Activated CD8-positive, alpha-beta T cell treated with anti-CD3 and anti-CD28 coated beads for 36 hours (primary cell): Measurements from ENCODE around the gene NAT14. TPM values are rescaled to one million over a fixed set of nuclear protein-coding genes. Genes with fewer than 3 reads are reported as not detected.

Source experiments
- ATAC-seq: fragments of 200-7000 bp; cut with Tn5 transposase; one replicate; pipeline ENCODE4 v1.10.0; 2021; ENCODE audit warnings: mild to moderate bottlenecking, moderate library complexity
- CTCF ChIA-PET: fragments of 350-600 bp; sonication (Branson Sonifier 250); formaldehyde crosslinking; loops from one replicate; lab custom pipeline; 2021; ENCODE audit warnings: antibody characterized with exemption; lab: Charles Lee
- POLR2A ChIA-PET: fragments of 350-600 bp; sonication (Branson Sonifier 250); formaldehyde crosslinking; loops from one replicate; lab custom pipeline; 2021; ENCODE audit warnings: antibody characterized with exemption; lab: Charles Lee
- DNase-seq: peaks from one replicate; pipeline ENCODE4 v3.0.0-alpha.2; 2020
- H3K27ac Mint-ChIP-seq: one replicate; pipeline ENCODE4 v1.8.0; 2021; ENCODE audit warnings: mild to moderate bottlenecking, mixed read lengths
- H3K27me3 Mint-ChIP-seq: one replicate; pipeline ENCODE4 v1.8.0; 2021; ENCODE audit warnings: mixed read lengths
- H3K36me3 Mint-ChIP-seq: one replicate; pipeline ENCODE4 v1.8.0; 2021; ENCODE audit warnings: low read depth, mixed read lengths
- H3K4me1 Mint-ChIP-seq: one replicate; pipeline ENCODE4 v1.8.0; 2021; ENCODE audit warnings: low read depth, mixed read lengths
- H3K4me3 Mint-ChIP-seq: one replicate; pipeline ENCODE4 v1.8.0; 2021; ENCODE audit warnings: mild to moderate bottlenecking, moderate library complexity, mixed read lengths
- H3K9me3 Mint-ChIP-seq: one replicate; pipeline ENCODE4 v1.8.0; 2021; ENCODE audit warnings: mixed read lengths
- intact Hi-C: fragments of 100-400 bp; cut with micrococcal nuclease; formaldehyde crosslinking; loops from one replicate; pipeline ENCODE4 v1.10.0; 2022
- total RNA-seq, 2 experiments: library from RNA; stranded (reverse); gene quantifications; one replicate each; pipeline ENCODE4 v1.2.3, GENCODE V29; 2021
- TF ChIP-seq, protein P1 (sequence below): fragments of 200-600 bp; IDR thresholded peaks from one replicate; pipeline ENCODE4 v1.8.0; 2022; ENCODE audit warnings: antibody characterized with exemption, mild to moderate bottlenecking

The NAT14 gene
- total RNA-seq, 2 experiments from 2014 or later = 18.9 to 19.9 TPM

GRCh38 chr19:55489711-55490477 lies 4.9 kb downstream of the NAT14 start:
- no peak for ATAC-seq
- intact Hi-C loops = no loop called here
- H3K36me3 Mint-ChIP-seq = no peaks in the 10 kb centered on the region
- peaks cover 6% of the 10 kb centered on the region for H3K27me3 Mint-ChIP-seq
- no peak for DNase-seq
- H3K4me3 Mint-ChIP-seq = no peak overlapping the region
- TF ChIP-seq, protein P1, sequence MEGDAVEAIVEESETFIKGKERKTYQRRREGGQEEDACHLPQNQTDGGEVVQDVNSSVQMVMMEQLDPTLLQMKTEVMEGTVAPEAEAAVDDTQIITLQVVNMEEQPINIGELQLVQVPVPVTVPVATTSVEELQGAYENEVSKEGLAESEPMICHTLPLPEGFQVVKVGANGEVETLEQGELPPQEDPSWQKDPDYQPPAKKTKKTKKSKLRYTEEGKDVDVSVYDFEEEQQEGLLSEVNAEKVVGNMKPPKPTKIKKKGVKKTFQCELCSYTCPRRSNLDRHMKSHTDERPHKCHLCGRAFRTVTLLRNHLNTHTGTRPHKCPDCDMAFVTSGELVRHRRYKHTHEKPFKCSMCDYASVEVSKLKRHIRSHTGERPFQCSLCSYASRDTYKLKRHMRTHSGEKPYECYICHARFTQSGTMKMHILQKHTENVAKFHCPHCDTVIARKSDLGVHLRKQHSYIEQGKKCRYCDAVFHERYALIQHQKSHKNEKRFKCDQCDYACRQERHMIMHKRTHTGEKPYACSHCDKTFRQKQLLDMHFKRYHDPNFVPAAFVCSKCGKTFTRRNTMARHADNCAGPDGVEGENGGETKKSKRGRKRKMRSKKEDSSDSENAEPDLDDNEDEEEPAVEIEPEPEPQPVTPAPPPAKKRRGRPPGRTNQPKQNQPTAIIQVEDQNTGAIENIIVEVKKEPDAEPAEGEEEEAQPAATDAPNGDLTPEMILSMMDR = no peak
- H3K27ac Mint-ChIP-seq = no peak overlapping the region
- H3K4me1 Mint-ChIP-seq = peaks cover 21% of the 10 kb centered on the region
- ChIA-PET CTCF (interaction anchor here (0.8 kb wide), 1 partner anchor 14 kb away, joined by 5 read pairs; no protein-coding TSS in a partner anchor), POLR2A (no interaction called here)
- H3K9me3 Mint-ChIP-seq = no peaks in the 10 kb centered on the region

- no peak overlapping the region for H3K27ac Mint-ChIP-seq
- TF ChIP-seq, protein P1 = no peak
- intact Hi-C loops = no loop called here
- no peak for DNase-seq
- H3K36me3 Mint-ChIP-seq = no peaks in the 10 kb centered on the region
- CTCF ChIA-PET = interaction anchor here (0.8 to 0.9 kb wide), 2 partner anchors 13 to 349 kb away, joined by 3 to 5 read pairs; no protein-coding TSS in a partner anchor
- POLR2A ChIA-PET = interaction anchor here (0.7 kb wide), 1 partner anchor 8 kb away, joined by 3 read pairs; no protein-coding TSS in a partner anchor
- no peak for ATAC-seq
- peaks cover 6% of the 10 kb centered on the region for H3K27me3 Mint-ChIP-seq
- no peaks in the 10 kb centered on the region for H3K9me3 Mint-ChIP-seq
- peaks cover 19% of the 10 kb centered on the region for H3K4me1 Mint-ChIP-seq
- no peak overlapping the region for H3K4me3 Mint-ChIP-seq
Measured at GRCh38 chr19:55490478-55491432, 5.8 kb downstream of the NAT14 start.

GRCh38 chr19:55491546-55492360 lies 6.8 kb downstream of the NAT14 start:
- Mint-ChIP-seq H3K36me3 (no peaks in the 10 kb centered on the region), H3K4me1 (peaks cover 15% of the 10 kb centered on the region), H3K27me3 (peaks cover 6% of the 10 kb centered on the region), H3K9me3 (no peaks in the 10 kb centered on the region), H3K4me3 (no peak overlapping the region), H3K27ac (no peak overlapping the region)
- ATAC-seq (no peak), DNase-seq (no peak)
- POLR2A ChIA-PET = interaction anchor here (0.7 kb wide), 1 partner anchor 9 kb away, joined by 3 read pairs; no protein-coding TSS in a partner anchor
- TF ChIP-seq, protein P1 = no peak
- intact Hi-C loops = no loop called here
- CTCF ChIA-PET = interaction anchor here (0.9 to 1.4 kb wide), 2 partner anchors 38 to 350 kb away, joined by 3 read pairs; no protein-coding TSS in a partner anchor

DNA sequence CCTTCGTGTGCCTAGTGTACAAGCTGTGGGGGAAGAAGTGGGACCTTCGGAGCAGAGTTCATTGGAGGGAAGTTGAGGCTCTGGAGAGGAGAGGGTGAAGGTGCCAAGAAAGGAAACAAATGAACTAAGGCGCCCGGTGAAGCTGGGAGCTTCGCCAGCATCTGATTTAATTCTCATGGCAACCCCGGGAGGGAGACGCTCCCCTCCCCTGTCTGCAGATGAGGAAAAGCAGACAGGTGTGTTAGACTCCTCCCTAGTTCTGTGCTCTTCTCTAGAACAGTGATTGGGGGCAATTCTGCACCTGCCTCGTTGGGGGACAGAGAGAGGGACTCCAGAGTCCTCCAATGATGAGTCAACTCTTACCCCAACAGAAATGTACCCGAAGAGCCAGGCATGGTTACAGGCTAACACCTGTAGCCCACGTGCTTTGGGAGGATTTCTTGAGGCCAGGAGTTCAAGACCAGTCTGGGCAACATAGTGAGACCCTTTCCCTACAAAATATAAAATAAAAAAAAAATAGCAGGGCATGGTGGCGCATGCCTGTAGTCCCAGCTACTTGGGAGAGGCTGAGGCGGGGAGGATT lies 7.5 kb downstream of the NAT14 start:
- TF ChIP-seq, protein P1 = no peak
- intact Hi-C loops = no loop called here
- POLR2A ChIA-PET = interaction anchor here (0.6 to 0.9 kb wide), 2 partner anchors 8 to 402 kb away, joined by 3 read pairs; partner anchors contain the start of gene NAT14
- H3K9me3 Mint-ChIP-seq = no peaks in the 10 kb centered on the region
- no peaks in the 10 kb centered on the region for H3K36me3 Mint-ChIP-seq
- peaks cover 6% of the 10 kb centered on the region for H3K27me3 Mint-ChIP-seq
- CTCF ChIA-PET = interaction anchor here (1.4 to 3.4 kb wide), 2 partner anchors 11 to 39 kb away, joined by 3 to 17 read pairs; no protein-coding TSS in a partner anchor
- peaks cover 8% of the 10 kb centered on the region for H3K4me1 Mint-ChIP-seq
- H3K27ac Mint-ChIP-seq = no peak overlapping the region
- ATAC-seq (no peak), DNase-seq (no peak)
- H3K4me3 Mint-ChIP-seq = no peak overlapping the region
